K562 (cell line): ENCODE measurements around the gene MESP1. TPM values are rescaled to one million over a fixed set of nuclear protein-coding genes. Genes with fewer than 3 reads are reported as not detected.

ENCODE experiments used
- ATAC-seq: fragments of 200-7000 bp; cut with Tn5 transposase; 3 replicates; pipeline ENCODE4 v1.9.1; 2020; ENCODE audit warnings: moderate library complexity
- BruUV-seq: library from RNA; stranded (reverse); fragments of 400-500 nt; replicated peaks from 2 replicates; lab custom pipeline; 2021; lab: Mats Ljungman, UMichigan
- CTCF ChIA-PET: fragments of 300-600 bp; formaldehyde crosslinking; extraction: SDS; loops from one replicate; lab custom pipeline; 2021; ENCODE audit warnings: low intra/inter-chr PET ratio; lab: Yijun Ruan, JAX
- POLR2A ChIA-PET: fragments of 300-600, 350-650 bp; sonication (Branson Sonifier 250); formaldehyde crosslinking; extraction: SDS; loops from one replicate; lab custom pipeline; 2021; ENCODE audit warnings: antibody characterized with exemption, inconsistent platforms; lab: Yijun Ruan, JAX
- DNase-seq, 4 experiments: peaks; one replicate each; pipeline versions ENCODE4 v3.0.0 to v3.0.0-alpha.2; 2011 to 2018; ENCODE audit warnings: low spot score in 3 of 4, mixed read lengths in 3 of 4; ENCODE audit errors: extremely low read depth in 1 of 4
- FAIRE-seq: peaks from 2 replicates; lab custom pipeline; 2011; peaks lifted over from hg19 to GRCh38; lab: Jason Lieb, UNC
- H2AFZ ChIP-seq: 2 replicates; pipeline ENCODE4 v1.6.0; 2011; ENCODE audit warnings: low read depth, low read length, control low read depth, inconsistent platforms
- H3K27ac ChIP-seq: fragments of 200-600 bp; 3 replicates; pipeline ENCODE4 v1.8.0; 2011; ENCODE audit warnings: low read depth, mild to moderate bottlenecking, control low read depth, inconsistent platforms, low read length, moderate library complexity, mixed read lengths; ENCODE audit errors: extremely low read depth
- H3K27me3 ChIP-seq, 2 experiments: fragments of 300-600 bp in 1 of 2; 2 replicates in 1 of 2; 3 replicates in 1 of 2; pipeline versions ENCODE4 v1.6.0 to v1.8.0; 2011; ENCODE audit warnings: inconsistent platforms in 2 of 2, low read length in 2 of 2, mild to moderate bottlenecking in 1 of 2, mixed read lengths in 1 of 2, moderate library complexity in 1 of 2; ENCODE audit not compliant: control insufficient read depth in 2 of 2, insufficient read depth in 2 of 2
- H3K36me3 ChIP-seq: fragments of 300-600 bp; 3 replicates; pipeline ENCODE4 v1.8.0; 2011; ENCODE audit warnings: mild to moderate bottlenecking, low read length, inconsistent platforms; ENCODE audit not compliant: control insufficient read depth, insufficient read depth
- H3K4me1 ChIP-seq, 2 experiments: fragments of 200-600 bp in 1 of 2; replicated peaks in 1 of 2; 2 replicates in 1 of 2; 3 replicates in 1 of 2; pipeline versions ENCODE4 v1.5.1 to v1.8.0; 2011; ENCODE audit warnings: inconsistent platforms in 2 of 2, low read length in 2 of 2, mild to moderate bottlenecking in 1 of 2, mixed read lengths in 1 of 2, moderate library complexity in 1 of 2; ENCODE audit not compliant: control insufficient read depth in 2 of 2, insufficient read depth in 2 of 2
- H3K4me2 ChIP-seq: 2 replicates; pipeline ENCODE4 v1.6.1; 2011; ENCODE audit warnings: low read length, control low read depth, inconsistent platforms, mixed read lengths; ENCODE audit not compliant: insufficient read depth
- H3K4me3 ChIP-seq: fragments of 200-600 bp; sonication (generic), shearing (Covaris generic); 2 replicates; pipeline ENCODE4 v1.5.1; 2016; ENCODE audit warnings: control low read depth, inconsistent platforms
- H3K79me2 ChIP-seq: fragments of 200-600 bp; 3 replicates; pipeline ENCODE4 v1.8.0; 2011; ENCODE audit warnings: low read length, inconsistent platforms; ENCODE audit not compliant: control insufficient read depth, insufficient read depth
- H3K9ac ChIP-seq, 2 experiments: 2 replicates each; pipeline versions ENCODE4 v1.6.0 to v1.6.1; 2011; ENCODE audit warnings: low read depth in 2 of 2, low read length in 2 of 2, control low read depth in 1 of 2, inconsistent platforms in 1 of 2, mild to moderate bottlenecking in 1 of 2, mixed read lengths in 1 of 2; ENCODE audit not compliant: insufficient read depth in 1 of 2
- H3K9me1 ChIP-seq: one replicate; pipeline ENCODE4 v1.6.0; 2011; ENCODE audit warnings: inconsistent platforms, mild to moderate bottlenecking, low read length, moderate library complexity; ENCODE audit not compliant: control insufficient read depth, insufficient read depth
- H3K9me3 ChIP-seq: replicated peaks from 2 replicates; pipeline ENCODE4 v1.5.1; 2011; ENCODE audit warnings: low read depth, low read length, inconsistent platforms; ENCODE audit not compliant: control insufficient read depth, insufficient read depth
- H4K20me1 ChIP-seq: replicated peaks from 2 replicates; pipeline ENCODE4 v1.6.1; 2011; ENCODE audit warnings: low read length, inconsistent platforms, mixed read lengths; ENCODE audit not compliant: control insufficient read depth, insufficient read depth
- CHD2 ChIP-seq: IDR thresholded peaks from 2 replicates; pipeline ENCODE4 v1.6.1; 2011; ENCODE audit warnings: low read depth, low read length
- CTCF ChIP-seq, 3 experiments: IDR thresholded peaks in 2 of 3; conservative IDR thresholded peaks in 1 of 3; 2 replicates each; pipeline ENCODE4 v1.5.1; 2011 to 2012; ENCODE audit warnings: low read length in 3 of 3, mild to moderate bottlenecking in 3 of 3, control low read depth in 2 of 3, improper control_type of control experiment in 1 of 3, inconsistent platforms in 1 of 3, low read depth in 1 of 3, mixed read lengths in 1 of 3, moderate library complexity in 1 of 3; ENCODE audit not compliant: insufficient read depth in 2 of 3
- IRF1 ChIP-seq: sonication (generic); formaldehyde crosslinking; IDR thresholded peaks from 2 replicates; pipeline ENCODE4 v1.8.0; 2022; ENCODE audit warnings: missing genetic modification reagents, mild to moderate bottlenecking, borderline replicate concordance
- SAFB2 ChIP-seq: fragments of 200-400 bp; formaldehyde crosslinking; IDR thresholded peaks from 2 replicates; pipeline ENCODE4 v1.6.1; 2018; ENCODE audit warnings: borderline replicate concordance, low read length, low read depth, moderate library complexity; ENCODE audit not compliant: severe bottlenecking
- SMC3 ChIP-seq: conservative IDR thresholded peaks from 2 replicates; pipeline ENCODE4 v1.6.1; 2011; ENCODE audit warnings: low read depth, low read length, improper control_type of control experiment; ENCODE audit not compliant: insufficient read depth
- SP2 ChIP-seq: IDR thresholded peaks from 2 replicates; pipeline ENCODE4 v1.6.1; 2011; ENCODE audit warnings: mild to moderate bottlenecking, low read depth, low read length, moderate library complexity; ENCODE audit not compliant: poor library complexity, severe bottlenecking; ENCODE audit errors: extremely low read depth
- ZNF280B ChIP-seq: fragments of 250-450 bp; sonication (Bioruptor Pico); IDR thresholded peaks from 2 replicates; pipeline ENCODE4 v1.5.1; 2021; ENCODE audit warnings: mild to moderate bottlenecking
- ZNF76 ChIP-seq: fragments of 250-450 bp; sonication (Bioruptor Pico); IDR thresholded peaks from 2 replicates; pipeline ENCODE4 v1.4.0; 2020; ENCODE audit warnings: mild to moderate bottlenecking, moderate library complexity, borderline replicate concordance
- ZNF778 ChIP-seq: fragments of 450-650 bp; formaldehyde crosslinking; IDR thresholded peaks from 2 replicates; pipeline ENCODE4 v1.4.0; 2020; ENCODE audit warnings: mild to moderate bottlenecking, moderate library complexity
- WGBS: fragments of 100-300 bp; shearing (Covaris generic); methylation state at CpG from one replicate; pipeline ENCODE4 v1.1.6; 2016; ENCODE audit warnings: low coverage, mixed read lengths; ENCODE audit not compliant: insufficient coverage; ENCODE audit errors: missing lambda C conversion rate; 5-methylcytosine and 5-hydroxymethylcytosine counted together
- in situ Hi-C: fragments of 300-500 bp; cut with MboI; formaldehyde crosslinking; loops from 4 replicates; pipeline ENCODE4 v1.15.0; 2018; ENCODE audit warnings: inconsistent platforms, mixed read lengths
- intact Hi-C: fragments of 100-400 bp; cut with micrococcal nuclease; formaldehyde crosslinking; loops from 2 replicates; pipeline ENCODE4 v1.14.2; 2022
- polyA plus RNA-seq, 8 experiments: library from polyadenylated mRNA; depleted of rRNA in 4 of 8; stranded (reverse) in 5 of 8; unstranded in 3 of 8; fragments of >200 nt; fragmentation: Nextera tagmentation in 2 of 8; fragmentation: Illumina TruSeq in 1 of 8; extraction: Ambion mirVana in 2 of 8; extraction: Trizol in 1 of 8; gene quantifications; 2 replicates each; pipeline versions ENCODE4 v1.2.1 to v1.2.3, GENCODE V29; 2011 to 2014; ENCODE audit warnings: inconsistent platforms in 1 of 8, missing spikeins in 1 of 8
- total RNA-seq, 7 experiments: library from RNA; depleted of rRNA in 6 of 7; stranded (reverse); fragments of >200 nt in 6 of 7; fragmentation: Illumina TruSeq in 2 of 7; extraction: Trizol in 2 of 7; gene quantifications; 2 replicates each; pipeline versions ENCODE4 v1.2.1 to v1.2.3, GENCODE V29; 2011 to 2021; ENCODE audit warnings: low replicate concordance in 1 of 7

MESP1 gene
- total and polyA plus RNA-seq, 9 of the 15 experiments (the other 6 are each of a cell fraction or from before 2014, with no cell fraction given): 0.14 to 1.1 (median 0.36) TPM; not detected in 4

GRCh38 chr15:89735773-89736172 is 15.3 kb downstream of the MESP1 start (continued):
- no peak for TF ChIP-seq CHD2
- TF ChIP-seq ZNF76 (CRISPR knock-in tag): no peak

- ATAC-seq (no peak), DNase-seq (no peak), FAIRE-seq (no peak)
- POLR2A ChIA-PET: interaction anchor here (1.0 kb wide), 1 partner anchor 30 kb away, joined by 4 read pairs; no protein-coding TSS in a partner anchor
- under 1% methylated on average over 8 of the region's 8 CpGs for WGBS
- intact Hi-C loops (no loop called here), in situ Hi-C loops (loop anchor here (10.0 kb wide), 1 partner anchor 342 kb away; no protein-coding TSS in a partner anchor)
- TF ChIP-seq CTCF (IDR thresholded peaks at IDR 0.05 in 2 of 3, conservative IDR thresholded peaks at IDR 0.05 in 1 of 3; ENCODE audit: insufficient read depth in 2 of 3, low read depth in 1 of 3, low read length in 3 of 3) (peak in 1 of 3 experiments; percentile 11; a peak in 1 of 6 replicates), IRF1 (CRISPR knock-in tag) (no peak), SAFB2 (no peak), SMC3 (no peak), ZNF778 (no peak), ZNF280B (CRISPR knock-in tag) (no peak), SP2 (no peak)
- no TSS peak for BruUV-seq
- H3K27ac ChIP-seq: no peak overlapping the region
- no peaks in the 10 kb centered on the region for H3K9me1 ChIP-seq
- H3K4me3 ChIP-seq: no peak overlapping the region
- no peak overlapping the region for H3K4me2 ChIP-seq
- H3K79me2 ChIP-seq: no peaks in the 10 kb centered on the region
- H3K36me3 ChIP-seq: no peaks in the 10 kb centered on the region
- no peak overlapping the region for H2AFZ ChIP-seq
- H3K27me3 ChIP-seq: peaks cover 11 to 56% of the 10 kb centered on the region in 2 experiments; a peak in 4 of 5 replicates
- no peaks in the 10 kb centered on the region for H3K4me1 ChIP-seq
- no peak overlapping the region for H3K9ac ChIP-seq
- CTCF ChIA-PET: no interaction called here
- H3K9me3 ChIP-seq: no peaks in the 10 kb centered on the region
- no peaks in the 10 kb centered on the region for H4K20me1 ChIP-seq
Observed at GRCh38 chr15:89732451-89733172, 18.4 kb downstream of the MESP1 start.
